ENCODE results near the gene ZMYND19. TPM values are rescaled to one million over a fixed set of nuclear protein-coding genes. Genes with fewer than 3 reads are reported as not detected.
"Not testable (repeated sequence)": the region's sequence is repeated elsewhere in the genome, so short reads cannot be mapped to it uniquely, and the experiment has no call there.

Gene ZMYND19
- total RNA-seq, 1 experiment from 2014 or later: 77.9 TPM

GRCh38 chr9:137551264-137552021 is 38.9 kb downstream of the ZMYND19 start, which contains the start of gene MRPL41 (continued):
- TF ChIP-seq, protein P1, sequence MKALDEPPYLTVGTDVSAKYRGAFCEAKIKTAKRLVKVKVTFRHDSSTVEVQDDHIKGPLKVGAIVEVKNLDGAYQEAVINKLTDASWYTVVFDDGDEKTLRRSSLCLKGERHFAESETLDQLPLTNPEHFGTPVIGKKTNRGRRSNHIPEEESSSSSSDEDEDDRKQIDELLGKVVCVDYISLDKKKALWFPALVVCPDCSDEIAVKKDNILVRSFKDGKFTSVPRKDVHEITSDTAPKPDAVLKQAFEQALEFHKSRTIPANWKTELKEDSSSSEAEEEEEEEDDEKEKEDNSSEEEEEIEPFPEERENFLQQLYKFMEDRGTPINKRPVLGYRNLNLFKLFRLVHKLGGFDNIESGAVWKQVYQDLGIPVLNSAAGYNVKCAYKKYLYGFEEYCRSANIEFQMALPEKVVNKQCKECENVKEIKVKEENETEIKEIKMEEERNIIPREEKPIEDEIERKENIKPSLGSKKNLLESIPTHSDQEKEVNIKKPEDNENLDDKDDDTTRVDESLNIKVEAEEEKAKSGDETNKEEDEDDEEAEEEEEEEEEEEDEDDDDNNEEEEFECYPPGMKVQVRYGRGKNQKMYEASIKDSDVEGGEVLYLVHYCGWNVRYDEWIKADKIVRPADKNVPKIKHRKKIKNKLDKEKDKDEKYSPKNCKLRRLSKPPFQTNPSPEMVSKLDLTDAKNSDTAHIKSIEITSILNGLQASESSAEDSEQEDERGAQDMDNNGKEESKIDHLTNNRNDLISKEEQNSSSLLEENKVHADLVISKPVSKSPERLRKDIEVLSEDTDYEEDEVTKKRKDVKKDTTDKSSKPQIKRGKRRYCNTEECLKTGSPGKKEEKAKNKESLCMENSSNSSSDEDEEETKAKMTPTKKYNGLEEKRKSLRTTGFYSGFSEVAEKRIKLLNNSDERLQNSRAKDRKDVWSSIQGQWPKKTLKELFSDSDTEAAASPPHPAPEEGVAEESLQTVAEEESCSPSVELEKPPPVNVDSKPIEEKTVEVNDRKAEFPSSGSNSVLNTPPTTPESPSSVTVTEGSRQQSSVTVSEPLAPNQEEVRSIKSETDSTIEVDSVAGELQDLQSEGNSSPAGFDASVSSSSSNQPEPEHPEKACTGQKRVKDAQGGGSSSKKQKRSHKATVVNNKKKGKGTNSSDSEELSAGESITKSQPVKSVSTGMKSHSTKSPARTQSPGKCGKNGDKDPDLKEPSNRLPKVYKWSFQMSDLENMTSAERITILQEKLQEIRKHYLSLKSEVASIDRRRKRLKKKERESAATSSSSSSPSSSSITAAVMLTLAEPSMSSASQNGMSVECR (CRISPR knock-in tag; IDR thresholded peaks at IDR 0.05; ENCODE audit: borderline replicate concordance): no peak; the same call in 1 of the 2 replicates
- TF ChIP-seq, protein P2, sequence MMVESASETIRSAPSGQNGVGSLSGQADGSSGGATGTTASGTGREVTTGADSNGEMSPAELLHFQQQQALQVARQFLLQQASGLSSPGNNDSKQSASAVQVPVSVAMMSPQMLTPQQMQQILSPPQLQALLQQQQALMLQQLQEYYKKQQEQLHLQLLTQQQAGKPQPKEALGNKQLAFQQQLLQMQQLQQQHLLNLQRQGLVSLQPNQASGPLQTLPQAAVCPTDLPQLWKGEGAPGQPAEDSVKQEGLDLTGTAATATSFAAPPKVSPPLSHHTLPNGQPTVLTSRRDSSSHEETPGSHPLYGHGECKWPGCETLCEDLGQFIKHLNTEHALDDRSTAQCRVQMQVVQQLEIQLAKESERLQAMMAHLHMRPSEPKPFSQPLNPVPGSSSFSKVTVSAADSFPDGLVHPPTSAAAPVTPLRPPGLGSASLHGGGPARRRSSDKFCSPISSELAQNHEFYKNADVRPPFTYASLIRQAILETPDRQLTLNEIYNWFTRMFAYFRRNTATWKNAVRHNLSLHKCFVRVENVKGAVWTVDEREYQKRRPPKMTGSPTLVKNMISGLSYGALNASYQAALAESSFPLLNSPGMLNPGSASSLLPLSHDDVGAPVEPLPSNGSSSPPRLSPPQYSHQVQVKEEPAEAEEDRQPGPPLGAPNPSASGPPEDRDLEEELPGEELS (CRISPR knock-in tag; IDR thresholded peaks at IDR 0.05): peak; percentile 31; the same call in 1 of the 2 replicates

DNA sequence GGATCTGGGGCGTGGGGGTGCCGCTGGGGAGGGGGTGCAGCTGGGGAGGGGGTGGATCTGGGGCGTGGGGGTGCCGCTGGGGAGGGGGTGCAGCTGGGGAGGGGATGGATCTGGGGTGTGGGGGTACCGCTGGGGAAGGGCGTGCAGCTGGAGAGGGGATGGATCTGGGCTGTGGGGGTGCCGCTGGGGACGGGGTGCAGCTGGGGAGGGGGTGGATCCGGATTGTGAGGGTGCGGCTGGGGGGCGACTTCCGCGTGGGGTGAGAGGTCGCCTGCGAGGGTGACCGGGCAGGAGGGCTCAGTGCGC is 39.4 kb downstream of the ZMYND19 start:
- H3K27me3 Mint-ChIP-seq (ENCODE audit: low read depth); H3K27ac Mint-ChIP-seq; ATAC-seq; H3K4me1 Mint-ChIP-seq; DNase-seq (ENCODE audit: low spot score): not testable (repeated sequence)
- ChIA-PET CTCF (interaction anchor here (0.6 to 1.4 kb wide), 4 partner anchors 16 to 502 kb away, joined by 3 to 6 read pairs (median 4); partner anchors contain the start of gene ZMYND19), POLR2A (interaction anchor here (0.5 to 1.0 kb wide), 2 partner anchors 9 to 173 kb away, joined by 5 to 6 read pairs; no protein-coding TSS in a partner anchor)
- Mint-ChIP-seq H3K4me3 (peak overlapping the region; percentile 41), H3K9me3 (peaks cover 16% of the 10 kb centered on the region), H3K36me3 (peaks cover 40% of the 10 kb centered on the region)

GRCh38 chr9:137550231-137550621 is 40.1 kb downstream of the ZMYND19 start, which contains the start of gene PNPLA7:
Gene PNPLA7, minus strand, starts transcription at chr9:137550402. Its CDS starts 205 bp downstream, at chr9:137550197.
- ChIA-PET POLR2A (interaction anchor here (0.5 to 1.0 kb wide), 3 partner anchors 8 to 309 kb away, joined by 3 to 6 read pairs (median 3); partner anchors contain the start of gene TUBB4B), CTCF (interaction anchor here (0.5 to 1.4 kb wide), 6 partner anchors 15 to 502 kb away, joined by 3 to 6 read pairs (median 4); partner anchors contain the start of genes ENTPD8 and ZMYND19)
- Mint-ChIP-seq H3K4me3 (peak within 1 kb of the TSS; percentile 69), H3K4me1 (peaks cover 7% of the 10 kb centered on the region), H3K27me3 (ENCODE audit: low read depth) (peaks cover 3% of the 10 kb centered on the region), H3K27ac (no peak within 1 kb of the TSS), H3K9me3 (peaks cover 18% of the 10 kb centered on the region), H3K36me3 (peaks cover 36% of the 10 kb centered on the region)
- ATAC-seq: peak; percentile 60
- peak; percentile 80 for DNase-seq (ENCODE audit: low spot score)
- TF ChIP-seq ESRRA (CRISPR knock-in tag; IDR thresholded peaks at IDR 0.05; ENCODE audit: borderline replicate concordance) (no peak), PRDM15 (CRISPR knock-in tag; IDR thresholded peaks at IDR 0.05) (no peak), SOX15 (CRISPR knock-in tag; IDR thresholded peaks at IDR 0.05) (no peak), STAT6 (CRISPR knock-in tag; conservative IDR thresholded peaks at IDR 0.05; ENCODE audit: low read depth) (no peak), FOXK1 (CRISPR knock-in tag; IDR thresholded peaks at IDR 0.05) (peak; percentile 98), IRF1 (CRISPR knock-in tag; IDR thresholded peaks at IDR 0.05) (no peak), FOXJ3 (CRISPR knock-in tag; IDR thresholded peaks at IDR 0.05; ENCODE audit: borderline replicate concordance) (no peak), JUN (CRISPR knock-in tag; IDR thresholded peaks at IDR 0.05) (no peak)
- TF ChIP-seq, protein P3, sequence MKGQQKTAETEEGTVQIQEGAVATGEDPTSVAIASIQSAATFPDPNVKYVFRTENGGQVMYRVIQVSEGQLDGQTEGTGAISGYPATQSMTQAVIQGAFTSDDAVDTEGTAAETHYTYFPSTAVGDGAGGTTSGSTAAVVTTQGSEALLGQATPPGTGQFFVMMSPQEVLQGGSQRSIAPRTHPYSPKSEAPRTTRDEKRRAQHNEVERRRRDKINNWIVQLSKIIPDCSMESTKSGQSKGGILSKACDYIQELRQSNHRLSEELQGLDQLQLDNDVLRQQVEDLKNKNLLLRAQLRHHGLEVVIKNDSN (CRISPR knock-in tag; IDR thresholded peaks at IDR 0.05): peak; percentile 66; the same call in 1 of the 2 replicates
- TF ChIP-seq, protein P4, sequence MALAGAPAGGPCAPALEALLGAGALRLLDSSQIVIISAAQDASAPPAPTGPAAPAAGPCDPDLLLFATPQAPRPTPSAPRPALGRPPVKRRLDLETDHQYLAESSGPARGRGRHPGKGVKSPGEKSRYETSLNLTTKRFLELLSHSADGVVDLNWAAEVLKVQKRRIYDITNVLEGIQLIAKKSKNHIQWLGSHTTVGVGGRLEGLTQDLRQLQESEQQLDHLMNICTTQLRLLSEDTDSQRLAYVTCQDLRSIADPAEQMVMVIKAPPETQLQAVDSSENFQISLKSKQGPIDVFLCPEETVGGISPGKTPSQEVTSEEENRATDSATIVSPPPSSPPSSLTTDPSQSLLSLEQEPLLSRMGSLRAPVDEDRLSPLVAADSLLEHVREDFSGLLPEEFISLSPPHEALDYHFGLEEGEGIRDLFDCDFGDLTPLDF (CRISPR knock-in tag; IDR thresholded peaks at IDR 0.05): no peak
- TF ChIP-seq, protein P5, sequence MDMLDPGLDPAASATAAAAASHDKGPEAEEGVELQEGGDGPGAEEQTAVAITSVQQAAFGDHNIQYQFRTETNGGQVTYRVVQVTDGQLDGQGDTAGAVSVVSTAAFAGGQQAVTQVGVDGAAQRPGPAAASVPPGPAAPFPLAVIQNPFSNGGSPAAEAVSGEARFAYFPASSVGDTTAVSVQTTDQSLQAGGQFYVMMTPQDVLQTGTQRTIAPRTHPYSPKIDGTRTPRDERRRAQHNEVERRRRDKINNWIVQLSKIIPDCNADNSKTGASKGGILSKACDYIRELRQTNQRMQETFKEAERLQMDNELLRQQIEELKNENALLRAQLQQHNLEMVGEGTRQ (CRISPR knock-in tag; IDR thresholded peaks at IDR 0.05): peak; percentile 64
